WERI-Rb-1 (cell line): Measurements from ENCODE around the gene KLRC1.
"Not testable (repeated sequence)": the region's sequence is repeated elsewhere in the genome, so short reads cannot be mapped to it uniquely, and the experiment has no call there.

Experiments
- DNase-seq: peaks from one replicate; pipeline ENCODE4 v3.0.0-alpha.2; 2020
- H3K27ac ChIP-seq: fragments of 250-450 bp; sonication (Bioruptor Pico); 2 replicates; pipeline ENCODE4 v1.5.1; 2020; ENCODE audit warnings: mild to moderate bottlenecking, moderate library complexity
- H3K27me3 ChIP-seq: fragments of 250-450 bp; sonication (Bioruptor Pico); 2 replicates; pipeline ENCODE4 v1.5.1; 2021; ENCODE audit warnings: mild to moderate bottlenecking, low read depth, moderate library complexity; ENCODE audit not compliant: insufficient read depth, severe bottlenecking
- H3K36me3 ChIP-seq: fragments of 250-450 bp; sonication (Bioruptor Pico); 2 replicates; pipeline ENCODE4 v1.5.1; 2020; ENCODE audit warnings: mild to moderate bottlenecking, moderate library complexity
- H3K4me3 ChIP-seq: 2 replicates; pipeline ENCODE4 v1.5.1; 2011; ENCODE audit warnings: low read depth, mild to moderate bottlenecking, control low read depth, low read length
- H3K9me3 ChIP-seq: fragments of 250-450 bp; sonication (Bioruptor Pico); 2 replicates; pipeline ENCODE4 v1.5.1; 2021; ENCODE audit warnings: mild to moderate bottlenecking, moderate library complexity; ENCODE audit not compliant: severe bottlenecking
- CTCF ChIP-seq: IDR thresholded peaks from 2 replicates; pipeline ENCODE4 v1.5.1; 2011; ENCODE audit warnings: low read depth, mild to moderate bottlenecking, control low read depth, inconsistent platforms, low read length

The KLRC1 gene

GRCh38 chr12:10398168-10398567 is 55.0 kb downstream of the KLRC1 start:
- no peak for TF ChIP-seq CTCF
- Histone ChIP-seq H3K27ac (no peak overlapping the region), H3K36me3 (no peaks in the 10 kb centered on the region), H3K27me3 (no peaks in the 10 kb centered on the region), H3K4me3 (no peak overlapping the region), H3K9me3 (no peaks in the 10 kb centered on the region)
- DNase-seq, result no peak

GRCh38 chr12:10397296-10397695 is 55.9 kb downstream of the KLRC1 start:
- no peaks in the 10 kb centered on the region for H3K36me3 ChIP-seq
- no peak overlapping the region for H3K4me3 ChIP-seq
- H3K27me3 ChIP-seq, result no peaks in the 10 kb centered on the region
- DNase-seq, result no peak
- no peaks in the 10 kb centered on the region for H3K9me3 ChIP-seq
- no peak for TF ChIP-seq CTCF
- no peak overlapping the region for H3K27ac ChIP-seq

- H3K36me3 ChIP-seq, H3K4me3 ChIP-seq, H3K9me3 ChIP-seq, H3K27ac ChIP-seq, DNase-seq, H3K27me3 ChIP-seq: not testable (repeated sequence)
Measured at GRCh38 chr12:10396176-10396575, 57.0 kb downstream of the KLRC1 start.
